ENCODE data around the gene INTS1.
"Not testable (repeated sequence)": the region's sequence is repeated elsewhere in the genome, so short reads cannot be mapped to it uniquely, and the experiment has no call there.

Gene INTS1

GRCh38 chr7:1460821-1461645 lies 43.2 kb downstream of the INTS1 start:
- DNase-seq (ENCODE audit: low spot score): peak; percentile 89

GRCh38 chr7:1459920-1460820 lies 44.0 kb downstream of the INTS1 start:
- DNase-seq (ENCODE audit: low spot score): no peak

GRCh38 chr7:1459512-1459892 lies 44.7 kb downstream of the INTS1 start:
- peak; percentile 100 for DNase-seq (ENCODE audit: low spot score)

- DNase-seq (ENCODE audit: low spot score): peak; percentile 96
Measured at GRCh38 chr7:1458683-1459511, 45.3 kb downstream of the INTS1 start, which contains the start of gene MICALL2. Gene MICALL2, minus strand, starts transcription at chr7:1459470. Its CDS starts 144 bp downstream, at chr7:1459326.

- DNase-seq (ENCODE audit: low spot score): peak; percentile 47
Measured at GRCh38 chr7:1457949-1458682, 46.1 kb downstream of the INTS1 start.

GRCh38 chr7:1457059-1457948 lies 46.9 kb downstream of the INTS1 start:
- DNase-seq (ENCODE audit: low spot score): no peak

GRCh38 chr7:1455955-1456354 lies 48.2 kb downstream of the INTS1 start:
- no peak for DNase-seq (ENCODE audit: low spot score)

GRCh38 chr7:1455241-1455939 lies 48.8 kb downstream of the INTS1 start:
- no peak for DNase-seq (ENCODE audit: low spot score)

- DNase-seq (ENCODE audit: low spot score): peak; percentile 61
Measured at GRCh38 chr7:1454542-1454941, 49.6 kb downstream of the INTS1 start.

GRCh38 chr7:1452205-1452604 lies 52.0 kb downstream of the INTS1 start:
- no peak for DNase-seq (ENCODE audit: low spot score)

- DNase-seq (ENCODE audit: low spot score): no peak
Measured at GRCh38 chr7:1450987-1451386, 53.2 kb downstream of the INTS1 start.

- no peak for DNase-seq (ENCODE audit: low spot score)
Measured at GRCh38 chr7:1450431-1450830, 53.8 kb downstream of the INTS1 start.

- no peak for DNase-seq (ENCODE audit: low spot score)
Measured at GRCh38 chr7:1449951-1450350, 54.2 kb downstream of the INTS1 start.

- DNase-seq (ENCODE audit: low spot score): no peak
Measured at GRCh38 chr7:1449501-1449900, 54.7 kb downstream of the INTS1 start.

- no peak for DNase-seq (ENCODE audit: low spot score)
Measured at GRCh38 chr7:1448958-1449357, 55.2 kb downstream of the INTS1 start.

- peak; percentile 75 for DNase-seq (ENCODE audit: low spot score)
Measured at GRCh38 chr7:1447551-1448244, 56.5 kb downstream of the INTS1 start.

- DNase-seq (ENCODE audit: low spot score): no peak
Measured at GRCh38 chr7:1447112-1447511, 57.1 kb downstream of the INTS1 start.

- DNase-seq (ENCODE audit: low spot score): no peak
Measured at GRCh38 chr7:1446620-1447032, 57.6 kb downstream of the INTS1 start.

GRCh38 chr7:1446026-1446425 lies 58.2 kb downstream of the INTS1 start:
- not testable (repeated sequence) for DNase-seq (ENCODE audit: low spot score)
